Measurements from ENCODE around the gene TOMM7. TPM values are rescaled to one million over a fixed set of nuclear protein-coding genes. Genes with fewer than 3 reads are reported as not detected.
"Not testable (repeated sequence)": the region's sequence is repeated elsewhere in the genome, so short reads cannot be mapped to it uniquely, and the experiment has no call there.

TOMM7 gene
- total and polyA plus RNA-seq, 8 donors = 29.8 to 539 (median 221) TPM

DNA sequence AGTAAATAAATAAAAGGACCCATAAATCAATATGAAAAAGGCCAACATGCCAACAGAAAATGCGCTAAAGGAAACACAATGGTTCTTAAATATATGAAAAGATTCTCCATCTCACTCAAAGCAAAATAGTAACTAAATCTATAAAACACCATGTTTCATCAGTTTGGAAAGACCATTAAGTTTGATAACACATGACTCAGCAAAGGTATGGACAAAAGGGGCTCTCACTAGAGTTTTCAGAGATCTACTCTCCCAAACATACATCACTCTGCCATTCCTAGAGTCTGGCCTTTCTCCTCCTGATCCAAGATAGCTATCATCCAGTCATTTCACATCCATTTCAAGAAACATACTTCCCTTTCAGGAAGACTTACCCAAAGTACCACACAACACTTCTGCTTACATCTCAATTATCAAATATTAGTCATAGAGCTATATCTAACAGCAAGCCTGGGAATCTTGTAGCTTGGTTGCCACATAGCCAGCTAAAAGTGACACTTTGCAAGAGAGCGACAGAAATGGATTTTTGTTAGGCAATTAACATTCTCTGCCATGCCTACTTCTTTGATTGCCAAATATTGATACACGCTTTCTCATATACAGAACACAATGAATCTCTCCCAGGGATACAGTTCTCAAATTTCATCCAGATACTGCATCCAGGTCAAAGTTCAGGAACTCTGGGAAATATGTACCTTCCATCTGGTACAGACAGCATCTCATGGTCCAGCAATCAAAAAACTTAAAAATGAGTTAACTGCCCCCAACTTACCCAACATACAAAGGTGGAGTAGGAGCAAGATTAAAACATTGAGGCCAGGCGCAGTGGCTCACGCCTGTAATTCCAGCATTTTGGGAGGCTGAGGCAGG lies 28.8 kb downstream of the TOMM7 start:
- 86 to 93% (median 90%) methylated on average over 5 of the region's 5 CpGs for WGBS, 5 donors
- intact Hi-C loops (cut with DNase I; ENCODE audit: low total_unique reads) = no loop called here

DNA sequence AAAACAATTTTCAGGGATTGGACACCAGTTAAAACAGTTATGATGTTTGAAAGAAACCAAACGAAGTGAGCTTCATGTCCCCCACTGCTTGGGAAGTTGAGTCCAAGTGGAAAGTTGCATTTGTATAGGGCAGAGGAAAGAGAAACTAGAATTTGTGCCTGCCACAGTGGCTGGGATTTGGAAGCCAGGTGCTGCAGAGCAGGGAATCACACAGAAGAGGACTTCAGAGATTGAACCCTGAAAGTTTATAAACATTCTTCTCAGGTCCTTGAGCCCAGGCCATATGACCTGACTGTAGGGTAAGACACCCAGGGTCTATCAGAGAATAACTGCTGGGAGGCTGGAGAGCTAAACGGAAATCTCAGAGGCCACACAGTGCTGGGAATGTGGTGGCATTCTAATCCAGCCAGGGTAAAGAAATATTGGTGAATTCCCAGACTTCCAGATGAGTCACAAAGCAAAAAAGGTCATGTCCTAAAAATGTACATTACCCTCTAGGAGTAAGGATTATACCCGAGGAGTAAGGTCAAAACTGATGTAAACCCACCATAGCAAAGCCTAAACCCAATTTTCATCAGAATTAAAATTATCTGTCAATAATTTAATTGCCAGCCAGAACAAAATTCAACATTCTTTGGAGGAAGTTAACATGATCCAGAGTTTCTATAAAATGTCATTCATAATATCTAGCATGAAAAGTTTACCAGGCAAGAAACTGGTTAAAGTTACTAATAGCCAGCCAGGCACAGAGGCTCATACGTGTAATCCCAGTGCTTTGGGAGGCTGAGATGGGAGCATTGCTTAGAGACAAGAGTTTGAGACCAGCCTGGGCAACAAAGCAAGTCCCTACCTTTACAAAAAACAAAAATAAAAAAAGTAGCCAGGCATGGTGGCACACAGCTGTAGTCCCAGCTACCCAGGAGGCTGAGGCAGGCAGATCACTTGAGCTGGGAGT lies 31.2 kb downstream of the TOMM7 start:
- Histone ChIP-seq H3K4me3 (no peak overlapping the region), H3K36me3 (no peaks in the 10 kb centered on the region), H3K27ac (no peak overlapping the region), H3K4me1 (no peaks in the 10 kb centered on the region), H3K9me3 (no peaks in the 10 kb centered on the region), H3K27me3 (no peaks in the 10 kb centered on the region)
- 50 to 59% (median 51%) methylated on average over 4 of the region's 4 CpGs for WGBS, 5 donors
- no peak for DNase-seq
- intact Hi-C loops (cut with DNase I; ENCODE audit: low total_unique reads) = no loop called here
- no peak for TF ChIP-seq POLR2A (IDR thresholded peaks at IDR 0.05)
- no peak for TF ChIP-seq EP300 (IDR thresholded peaks at IDR 0.05)
- no peak for TF ChIP-seq POLR2AphosphoS5 (IDR thresholded peaks at IDR 0.05)
- TF ChIP-seq, protein P1, sequence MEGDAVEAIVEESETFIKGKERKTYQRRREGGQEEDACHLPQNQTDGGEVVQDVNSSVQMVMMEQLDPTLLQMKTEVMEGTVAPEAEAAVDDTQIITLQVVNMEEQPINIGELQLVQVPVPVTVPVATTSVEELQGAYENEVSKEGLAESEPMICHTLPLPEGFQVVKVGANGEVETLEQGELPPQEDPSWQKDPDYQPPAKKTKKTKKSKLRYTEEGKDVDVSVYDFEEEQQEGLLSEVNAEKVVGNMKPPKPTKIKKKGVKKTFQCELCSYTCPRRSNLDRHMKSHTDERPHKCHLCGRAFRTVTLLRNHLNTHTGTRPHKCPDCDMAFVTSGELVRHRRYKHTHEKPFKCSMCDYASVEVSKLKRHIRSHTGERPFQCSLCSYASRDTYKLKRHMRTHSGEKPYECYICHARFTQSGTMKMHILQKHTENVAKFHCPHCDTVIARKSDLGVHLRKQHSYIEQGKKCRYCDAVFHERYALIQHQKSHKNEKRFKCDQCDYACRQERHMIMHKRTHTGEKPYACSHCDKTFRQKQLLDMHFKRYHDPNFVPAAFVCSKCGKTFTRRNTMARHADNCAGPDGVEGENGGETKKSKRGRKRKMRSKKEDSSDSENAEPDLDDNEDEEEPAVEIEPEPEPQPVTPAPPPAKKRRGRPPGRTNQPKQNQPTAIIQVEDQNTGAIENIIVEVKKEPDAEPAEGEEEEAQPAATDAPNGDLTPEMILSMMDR (IDR thresholded peaks at IDR 0.05) = no peak

More for the DNA sequence above, 28.8 kb downstream of the TOMM7 start:
- Histone ChIP-seq H3K27me3 (no peaks in the 10 kb centered on the region), H3K36me3 (no peaks in the 10 kb centered on the region), H3K4me3 (no peak overlapping the region), H3K9me3 (no peaks in the 10 kb centered on the region), H3K4me1 (no peaks in the 10 kb centered on the region), H3K27ac (no peak overlapping the region)
- TF ChIP-seq POLR2AphosphoS5 (IDR thresholded peaks at IDR 0.05) (no peak), EP300 (IDR thresholded peaks at IDR 0.05) (no peak), POLR2A (IDR thresholded peaks at IDR 0.05) (no peak)
- TF ChIP-seq, protein P1 (IDR thresholded peaks at IDR 0.05) = no peak
- DNase-seq = no peak

DNA sequence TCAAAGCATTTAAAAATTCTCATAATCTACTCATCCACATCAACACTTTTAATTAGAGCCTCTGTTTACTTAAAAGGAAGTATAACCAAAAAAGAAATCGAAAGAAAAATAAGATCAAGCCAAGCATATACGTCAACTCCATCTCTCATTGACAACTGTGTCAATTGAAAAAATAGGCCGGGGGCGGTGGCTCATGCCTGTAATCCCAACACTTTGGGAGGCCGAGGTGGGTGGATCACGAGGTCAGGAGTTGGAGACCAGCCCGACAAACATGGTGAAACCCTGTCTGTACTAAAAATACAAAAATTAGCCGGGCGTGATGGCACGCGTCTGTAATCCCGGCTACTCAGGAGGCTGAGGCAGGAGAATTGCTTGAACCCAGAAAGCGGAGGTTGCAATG lies 32.0 kb downstream of the TOMM7 start:
- intact Hi-C loops (cut with DNase I; ENCODE audit: low total_unique reads); H3K4me1 ChIP-seq; H3K4me3 ChIP-seq; H3K27ac ChIP-seq; H3K9me3 ChIP-seq; H3K36me3 ChIP-seq; DNase-seq; H3K27me3 ChIP-seq: not testable (repeated sequence)
- 89 to 93% (median 90%) methylated on average over 13 of the region's 13 CpGs for WGBS, 5 donors

DNA sequence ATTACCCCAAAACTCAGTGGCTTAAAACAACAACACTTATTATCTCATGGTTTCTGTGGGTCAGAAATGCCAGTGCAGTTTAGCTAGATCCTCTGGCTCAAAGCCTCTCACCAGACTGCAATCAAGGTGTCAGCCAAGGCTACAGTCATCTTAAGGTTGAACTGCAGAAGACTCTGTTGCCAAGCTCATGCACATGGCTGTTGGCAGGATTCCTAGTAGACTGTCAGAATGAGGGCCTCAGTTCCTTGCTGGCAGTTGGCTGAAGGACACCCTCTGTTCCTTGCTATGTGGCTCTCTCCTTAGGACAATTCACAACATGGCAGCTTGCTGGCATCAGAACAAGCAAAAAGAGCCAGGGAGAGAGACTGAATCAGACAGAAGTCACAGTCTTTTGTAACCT lies 34.7 kb downstream of the TOMM7 start:
- intact Hi-C loops (cut with DNase I; ENCODE audit: low total_unique reads) = no loop called here

More for the DNA sequence above, 34.7 kb downstream of the TOMM7 start:
- no peaks in the 10 kb centered on the region for H3K9me3 ChIP-seq
- H3K27ac ChIP-seq = no peak overlapping the region
- TF ChIP-seq POLR2AphosphoS5 (IDR thresholded peaks at IDR 0.05) (no peak), POLR2A (IDR thresholded peaks at IDR 0.05) (no peak), EP300 (IDR thresholded peaks at IDR 0.05) (no peak)
- TF ChIP-seq, protein P1 (IDR thresholded peaks at IDR 0.05) = no peak
- H3K4me1 ChIP-seq = peaks cover 0 to 4% (median 0%) of the 10 kb centered on the region in 4 donors
- H3K27me3 ChIP-seq = no peaks in the 10 kb centered on the region
- DNase-seq = no peak
- H3K4me3 ChIP-seq = no peak overlapping the region
- no peaks in the 10 kb centered on the region for H3K36me3 ChIP-seq

All from stomach (tissue), 9 donors.